H1 (cell line): ENCODE measurements around the gene ZDHHC9. TPM values are rescaled to one million over a fixed set of nuclear protein-coding genes. Genes with fewer than 3 reads are reported as not detected.

ENCODE experiments used
- CTCF ChIA-PET: fragments of 300-600 bp; sonication (Branson Sonifier 250); formaldehyde crosslinking; loops from one replicate; lab custom pipeline; 2021; ENCODE audit not compliant: partially characterized antibody; lab: Charles Lee
- POLR2A ChIA-PET: fragments of 300-600 bp; sonication (Branson Sonifier 250); formaldehyde crosslinking; loops from one replicate; lab custom pipeline; 2021; ENCODE audit warnings: inconsistent platforms; ENCODE audit not compliant: partially characterized antibody; lab: Charles Lee
- DNase-seq, 2 experiments: peaks; one replicate each; pipeline versions ENCODE4 v3.0.0 to v3.0.0-alpha.2; 2010 to 2022; ENCODE audit warnings: low spot score in 2 of 2, low read depth in 1 of 2, mixed read lengths in 1 of 2
- FAIRE-seq: peaks from 2 replicates; lab custom pipeline; 2011; peaks lifted over from hg19 to GRCh38; lab: Jason Lieb, UNC
- H2AFZ ChIP-seq: 2 replicates; pipeline ENCODE4 v1.8.1; 2012; ENCODE audit warnings: low read length, inconsistent platforms
- H2AK5ac ChIP-seq: 2 replicates; pipeline ENCODE4 v1.6.1; 2013; ENCODE audit warnings: low read depth, low read length
- H2BK120ac ChIP-seq: replicated peaks from 2 replicates; pipeline ENCODE3; 2013; ENCODE audit warnings: low read depth, low read length, inconsistent platforms
- H2BK12ac ChIP-seq: 2 replicates; pipeline ENCODE4 v1.6.1; 2013; ENCODE audit warnings: low read depth, low read length
- H2BK15ac ChIP-seq: 2 replicates; pipeline ENCODE4 v1.6.1; 2013; ENCODE audit warnings: low read length
- H2BK20ac ChIP-seq: 2 replicates; pipeline ENCODE4 v1.6.1; 2013; ENCODE audit warnings: low read length
- H2BK5ac ChIP-seq: 2 replicates; pipeline ENCODE4 v1.6.1; 2013; ENCODE audit warnings: low read depth, low read length
- H3K14ac ChIP-seq: 2 replicates; pipeline ENCODE4 v1.6.1; 2013; ENCODE audit warnings: inconsistent platforms; ENCODE audit not compliant: insufficient read length
- H3K18ac ChIP-seq: 2 replicates; pipeline ENCODE4 v1.6.1; 2013; ENCODE audit warnings: low read length; ENCODE audit errors: extremely low read depth
- H3K23ac ChIP-seq: 2 replicates; pipeline ENCODE4 v1.6.1; 2013; ENCODE audit warnings: inconsistent platforms; ENCODE audit not compliant: insufficient read length
- H3K23me2 ChIP-seq: 2 replicates; pipeline ENCODE4 v1.6.1; 2013; ENCODE audit warnings: low read depth, low read length
- H3K27ac ChIP-seq: 2 replicates; pipeline ENCODE4 v1.6.1; 2011; ENCODE audit warnings: low read depth, low read length, inconsistent platforms
- H3K27me3 ChIP-seq, 4 experiments: replicated peaks in 1 of 4; 1 replicate in 1 of 4; 2 replicates in 3 of 4; pipeline versions ENCODE4 v1.6.1 to v1.8.1; 2011 to 2013; ENCODE audit warnings: low read length in 3 of 4, mild to moderate bottlenecking in 3 of 4, inconsistent platforms in 2 of 4, mixed read lengths in 2 of 4, moderate library complexity in 1 of 4; ENCODE audit not compliant: control insufficient read depth in 3 of 4, insufficient read depth in 3 of 4; ENCODE audit errors: extremely low read depth in 1 of 4
- H3K36me3 ChIP-seq, 4 experiments: 2 replicates each; pipeline versions ENCODE4 v1.6.1 to v1.8.1; 2011 to 2013; ENCODE audit warnings: mild to moderate bottlenecking in 4 of 4, low read length in 3 of 4, moderate library complexity in 2 of 4, control low read depth in 1 of 4, inconsistent platforms in 1 of 4; ENCODE audit not compliant: insufficient read depth in 4 of 4, control insufficient read depth in 2 of 4
- H3K4ac ChIP-seq: replicated peaks from 2 replicates; pipeline ENCODE3; 2013; ENCODE audit warnings: low read length, low read depth, mixed read lengths, inconsistent platforms; ENCODE audit not compliant: insufficient read length
- H3K4me1 ChIP-seq, 4 experiments: replicated peaks in 1 of 4; 1 replicate in 1 of 4; 2 replicates in 3 of 4; pipeline versions ENCODE4 v1.6.1 to v1.8.1; 2011 to 2013; ENCODE audit warnings: low read length in 3 of 4, inconsistent platforms in 2 of 4, mixed read lengths in 1 of 4; ENCODE audit not compliant: insufficient read depth in 4 of 4, control insufficient read depth in 3 of 4
- H3K4me2 ChIP-seq, 2 experiments: 2 replicates each; pipeline versions ENCODE4 v1.6.1 to v1.8.1; 2011 to 2013; ENCODE audit warnings: low read depth in 2 of 2, low read length in 2 of 2, control low read depth in 1 of 2, inconsistent platforms in 1 of 2, mild to moderate bottlenecking in 1 of 2; ENCODE audit not compliant: insufficient read depth in 1 of 2
- H3K4me3 ChIP-seq, 4 experiments: fragments of 200-600, 300-600 bp in 1 of 4; sonication (generic), shearing (Covaris generic), sonication (Bioruptor Twin) in 1 of 4; 2 replicates each; pipeline versions ENCODE4 v1.5.1 to v1.8.1; 2011 to 2016; ENCODE audit warnings: low read length in 4 of 4, low read depth in 3 of 4, control low read depth in 2 of 4, inconsistent platforms in 2 of 4, mild to moderate bottlenecking in 2 of 4, mixed read lengths in 1 of 4, moderate library complexity in 1 of 4; ENCODE audit not compliant: insufficient read depth in 2 of 4; ENCODE audit errors: extremely low read depth in 1 of 4
- H3K56ac ChIP-seq: replicated peaks from 2 replicates; pipeline ENCODE3; 2013; ENCODE audit warnings: low read depth, mild to moderate bottlenecking, mixed read lengths, low read length, inconsistent platforms; ENCODE audit not compliant: insufficient read length
- H3K79me1 ChIP-seq: 2 replicates; pipeline ENCODE4 v1.6.1; 2013; ENCODE audit warnings: low read depth, low read length, control low read depth
- H3K79me2 ChIP-seq, 2 experiments: 2 replicates each; pipeline versions ENCODE4 v1.6.1 to v1.8.1; 2012 to 2013; ENCODE audit warnings: low read length in 2 of 2, mild to moderate bottlenecking in 2 of 2, inconsistent platforms in 1 of 2; ENCODE audit not compliant: insufficient read depth in 2 of 2, control insufficient read depth in 1 of 2
- H3K9ac ChIP-seq, 4 experiments: replicated peaks in 1 of 4; 1 replicate in 1 of 4; 2 replicates in 3 of 4; pipeline versions ENCODE4 v1.6.1 to v1.8.1; 2011 to 2013; ENCODE audit warnings: low read depth in 3 of 4, low read length in 3 of 4, control low read depth in 2 of 4, mild to moderate bottlenecking in 2 of 4, moderate library complexity in 2 of 4, inconsistent platforms in 1 of 4; ENCODE audit errors: extremely low read depth in 1 of 4
- H3K9me3 ChIP-seq, 2 experiments: 2 replicates each; pipeline versions ENCODE4 v1.6.1 to v1.8.1; 2012 to 2013; ENCODE audit warnings: mild to moderate bottlenecking in 2 of 2, moderate library complexity in 2 of 2, control low read depth in 1 of 2, inconsistent platforms in 1 of 2, low read depth in 1 of 2, low read length in 1 of 2, mixed read lengths in 1 of 2; ENCODE audit not compliant: insufficient read depth in 2 of 2
- H4K20me1 ChIP-seq, 2 experiments: replicated peaks in 1 of 2; 2 replicates each; pipeline versions ENCODE3 to v1.8.1; 2011 to 2013; ENCODE audit warnings: inconsistent platforms in 2 of 2, low read length in 2 of 2, mild to moderate bottlenecking in 1 of 2; ENCODE audit not compliant: insufficient read depth in 2 of 2, control insufficient read depth in 1 of 2
- H4K5ac ChIP-seq: 2 replicates; pipeline ENCODE4 v1.6.1; 2013; ENCODE audit warnings: low read length, low read depth, mixed read lengths, inconsistent platforms; ENCODE audit not compliant: insufficient read length
- H4K8ac ChIP-seq: 2 replicates; pipeline ENCODE4 v1.8.0; 2013; ENCODE audit warnings: mild to moderate bottlenecking, moderate library complexity, low read length, inconsistent platforms; ENCODE audit not compliant: insufficient read depth; ENCODE audit errors: extremely low read depth
- H4K91ac ChIP-seq: replicated peaks from 2 replicates; pipeline ENCODE3; 2013; ENCODE audit warnings: low read length, mixed read lengths, inconsistent platforms; ENCODE audit not compliant: insufficient read length
- CBX8 ChIP-seq: fragments of 300-800, 300-1000 bp; sonication (generic); IDR thresholded peaks from 2 replicates; pipeline ENCODE4 v1.7.1; 2016; ENCODE audit warnings: low read depth, low read length, borderline replicate concordance
- CTCF ChIP-seq, 3 experiments: IDR thresholded peaks; 1 replicate in 2 of 3; 2 replicates in 1 of 3; pipeline versions ENCODE4 v1.5.1 to v1.6.1; 2011; ENCODE audit warnings: low read length in 3 of 3, mild to moderate bottlenecking in 3 of 3, inconsistent platforms in 2 of 3, low read depth in 1 of 3, moderate library complexity in 1 of 3; ENCODE audit not compliant: insufficient read depth in 1 of 3; ENCODE audit errors: control extremely low read depth in 1 of 3
- E2F6 ChIP-seq: IDR thresholded peaks from 2 replicates; pipeline ENCODE4 v1.6.1; 2012; ENCODE audit warnings: inconsistent platforms
- HDAC2 ChIP-seq, 2 experiments: fragments of 300-600 bp in 1 of 2; sonication (generic) in 1 of 2; IDR thresholded peaks; 2 replicates each; pipeline ENCODE4 v1.6.1; 2011 to 2012; ENCODE audit warnings: low read depth in 2 of 2, low read length in 2 of 2, mild to moderate bottlenecking in 2 of 2, moderate library complexity in 2 of 2, borderline replicate concordance in 1 of 2, inconsistent platforms in 1 of 2
- KDM4A ChIP-seq: IDR thresholded peaks from one replicate; pipeline ENCODE4 v1.7.1; 2012; ENCODE audit warnings: low read depth, mild to moderate bottlenecking, moderate library complexity, low read length, inconsistent platforms; ENCODE audit not compliant: severe bottlenecking
- SIRT6 ChIP-seq: IDR thresholded peaks from one replicate; pipeline ENCODE4 v1.7.1; 2012; ENCODE audit warnings: low read length, inconsistent platforms
- SP2 ChIP-seq: IDR thresholded peaks from 2 replicates; pipeline ENCODE4 v1.6.1; 2012; ENCODE audit warnings: mild to moderate bottlenecking, low read length, inconsistent platforms
- SP4 ChIP-seq: IDR thresholded peaks from 2 replicates; pipeline ENCODE4 v1.6.1; 2012; ENCODE audit warnings: low read length, inconsistent platforms
- SUZ12 ChIP-seq: fragments of 200-600 bp; sonication (generic); IDR thresholded peaks from 2 replicates; pipeline ENCODE4 v1.6.1; 2012; ENCODE audit warnings: mild to moderate bottlenecking, inconsistent platforms, low read length, moderate library complexity, mixed read lengths
- TAF1 ChIP-seq: IDR thresholded peaks from 2 replicates; pipeline ENCODE4 v1.6.1; 2011; ENCODE audit warnings: mild to moderate bottlenecking, low read depth, low read length
- WGBS, 2 experiments: shearing (Covaris generic) in 1 of 2; methylation state at CpG; one replicate each; pipeline versions ENCODE4 v1.1.6 to v1.1.7; 2013 to 2015; ENCODE audit warnings: low lambda C conversion rate in 2 of 2, mixed read lengths in 2 of 2, inconsistent platforms in 1 of 2, low coverage in 1 of 2, missing lambda C conversion rate in 1 of 2; ENCODE audit not compliant: insufficient replicate concordance in 2 of 2, insufficient coverage in 1 of 2, insufficient read length in 1 of 2; ENCODE audit errors: extremely low coverage in 1 of 2, missing lambda C conversion rate in 1 of 2; 5-methylcytosine and 5-hydroxymethylcytosine counted together
- polyA plus RNA-seq, 7 experiments: library from polyadenylated mRNA; depleted of rRNA in 3 of 7; stranded (reverse) in 5 of 7; unstranded in 2 of 7; fragments of >200 nt in 5 of 7; fragments of 200-250 nt in 2 of 7; gene quantifications; 1 replicate in 5 of 7; 2 replicates in 1 of 7; 4 replicates in 1 of 7; pipeline versions ENCODE4 v1.2.1 to v1.2.3, GENCODE V29; 2011 to 2013; ENCODE audit warnings: missing spikeins in 2 of 7, mixed read lengths in 2 of 7
- total RNA-seq: library from RNA; stranded (reverse); fragmentation: NEBNext Ultra II Directional; extraction: Animal tissue kit (Norgen Biotek cat#: 25700); gene quantifications from 2 replicates; pipeline ENCODE4 v1.2.1, GENCODE V29; 2021

Gene ZDHHC9
- total and polyA plus RNA-seq, 2 of the 8 experiments (the other 6 are each of a cell fraction or from before 2014, with no cell fraction given) = 18.1 to 28.3 TPM

GRCh38 chrX:129780441-129781105 is 63.1 kb downstream of the ZDHHC9 start:
- DNase-seq = no peak
- H3K18ac ChIP-seq = no peak overlapping the region
- H2AK5ac ChIP-seq = no peak overlapping the region
- H2AFZ ChIP-seq = no peak overlapping the region
- H3K79me2 ChIP-seq = no peaks in the 10 kb centered on the region
- H4K5ac ChIP-seq = no peak overlapping the region
- no peak overlapping the region for H3K14ac ChIP-seq
- H3K56ac ChIP-seq = no peak overlapping the region
- H2BK20ac ChIP-seq = no peak overlapping the region
- ChIA-PET CTCF (interaction anchor here (1.2 to 2.5 kb wide), 2 partner anchors 12 to 23 kb away, joined by 3 to 6 read pairs; no protein-coding TSS in a partner anchor), POLR2A (no interaction called here)
- H3K23ac ChIP-seq = no peak overlapping the region
- H2BK12ac ChIP-seq = no peak overlapping the region
- H3K79me1 ChIP-seq = no peaks in the 10 kb centered on the region
- H3K36me3 ChIP-seq = no peaks in the 10 kb centered on the region
- no peaks in the 10 kb centered on the region for H3K27me3 ChIP-seq
- peaks cover 0 to 2% (median 0%) of the 10 kb centered on the region in 4 experiments; a peak in 2 of 7 replicates for H3K4me1 ChIP-seq
- H4K8ac ChIP-seq = no peak overlapping the region
- 95% methylated on average over 5 of the region's 6 CpGs; no CpG with 5 or more reads in 1 of the 2 experiments for WGBS, 2 experiments
- H3K4me2 ChIP-seq = no peak overlapping the region
- no peaks in the 10 kb centered on the region for H3K23me2 ChIP-seq
- H3K9ac ChIP-seq = no peak overlapping the region
- no peak overlapping the region for H4K91ac ChIP-seq
- H4K20me1 ChIP-seq = no peaks in the 10 kb centered on the region
- no peak overlapping the region for H3K4ac ChIP-seq
- H3K27ac ChIP-seq = no peak overlapping the region
- H3K4me3 ChIP-seq = no peak overlapping the region
- H2BK5ac ChIP-seq = no peak overlapping the region
- H2BK15ac ChIP-seq = no peak overlapping the region
- no peak for FAIRE-seq
- H3K9me3 ChIP-seq = no peaks in the 10 kb centered on the region
- H2BK120ac ChIP-seq = no peak overlapping the region
- TF ChIP-seq CTCF (IDR thresholded peaks at IDR 0.05; ENCODE audit: control extremely low read depth in 1 of 3, insufficient read depth in 1 of 3, low read depth in 1 of 3, low read length in 3 of 3) (no peak), TAF1 (no peak), E2F6 (no peak), SP4 (no peak), SUZ12 (no peak), KDM4A (no peak), HDAC2 (IDR thresholded peaks at IDR 0.05; ENCODE audit: borderline replicate concordance in 1 of 2, low read depth in 2 of 2, low read length in 2 of 2) (no peak), SP2 (no peak), CBX8 (no peak), SIRT6 (no peak)
